GM12873 (cell line): ENCODE measurements around the gene ACTR8.

Experiments
- CTCF ChIP-seq: IDR thresholded peaks from 2 replicates; pipeline ENCODE4 v1.5.1; 2012; ENCODE audit warnings: low read depth, mild to moderate bottlenecking, moderate library complexity, low read length, control low read depth; ENCODE audit not compliant: insufficient read depth; ENCODE audit errors: missing control alignments

ACTR8 gene

GRCh38 chr3:53821631-53822121 is 60.3 kb downstream of the ACTR8 start:
- TF ChIP-seq CTCF, result no peak

- no peak for TF ChIP-seq CTCF
Observed at GRCh38 chr3:53820756-53821580, 61.0 kb downstream of the ACTR8 start.

- TF ChIP-seq CTCF, result no peak
Observed at GRCh38 chr3:53820084-53820483, 61.9 kb downstream of the ACTR8 start.

- no peak for TF ChIP-seq CTCF
Observed at GRCh38 chr3:53819163-53819868, 62.6 kb downstream of the ACTR8 start.

GRCh38 chr3:53818221-53819162 is 63.5 kb downstream of the ACTR8 start:
- TF ChIP-seq CTCF, result no peak

- no peak for TF ChIP-seq CTCF
Observed at GRCh38 chr3:53817809-53818208, 64.1 kb downstream of the ACTR8 start.
